Vagina (tissue), 2 donors: Measurements from ENCODE around the gene MXRA5.

Experiments used
- POLR2A ChIP-seq, 2 donors: fragments of 450-650 bp; IDR thresholded peaks; one replicate each; pipeline ENCODE4 v1.6.1; 2017; ENCODE audit warnings: antibody characterized with exemption in 2 of 2, mild to moderate bottlenecking in 2 of 2, moderate library complexity in 2 of 2
- TF ChIP-seq, protein P1 (sequence below), 3 experiments: fragments of 450-650 bp in 2 of 3; fragments of 200-600 bp in 1 of 3; sonication (generic) in 1 of 3; IDR thresholded peaks; one replicate each; pipeline ENCODE4 v1.5.1; 2017 to 2019; ENCODE audit warnings: antibody characterized with exemption in 3 of 3, mild to moderate bottlenecking in 2 of 3, moderate library complexity in 2 of 3

DNA sequence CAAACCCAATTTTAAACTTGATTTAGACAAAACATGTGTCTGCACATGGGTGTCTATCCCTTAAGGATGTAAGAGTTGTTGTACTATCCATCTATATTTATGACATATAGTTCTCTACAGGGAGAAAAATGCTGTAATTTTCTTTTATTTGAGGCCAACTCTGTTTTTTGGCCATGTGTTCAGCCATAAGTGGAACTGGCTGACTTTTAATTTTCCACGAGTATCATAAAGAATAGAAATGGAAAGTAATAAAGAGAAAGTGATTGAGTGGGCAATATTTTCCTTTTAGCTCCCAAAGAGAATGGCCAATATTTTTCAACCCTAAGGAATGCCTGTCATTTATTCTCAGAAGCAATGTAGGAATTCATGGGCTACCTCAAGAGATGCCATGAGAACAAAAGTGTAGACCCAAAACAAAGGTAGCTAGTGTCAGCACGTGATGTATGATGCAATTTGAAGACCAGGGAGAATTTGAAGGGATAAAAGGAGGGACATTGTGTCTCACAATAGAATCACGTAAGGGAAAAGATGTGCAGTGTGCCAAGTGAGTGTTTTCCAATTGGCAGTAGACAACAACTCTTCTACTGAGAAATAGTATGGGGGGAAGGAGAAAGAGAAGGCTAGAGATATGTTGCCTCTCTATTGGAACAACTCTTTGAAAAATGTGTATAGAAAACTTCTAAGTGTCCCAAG lies 27.8 kb upstream of the MXRA5 start:
- no peak for TF ChIP-seq POLR2A (IDR thresholded peaks at IDR 0.05)
- TF ChIP-seq, protein P1, sequence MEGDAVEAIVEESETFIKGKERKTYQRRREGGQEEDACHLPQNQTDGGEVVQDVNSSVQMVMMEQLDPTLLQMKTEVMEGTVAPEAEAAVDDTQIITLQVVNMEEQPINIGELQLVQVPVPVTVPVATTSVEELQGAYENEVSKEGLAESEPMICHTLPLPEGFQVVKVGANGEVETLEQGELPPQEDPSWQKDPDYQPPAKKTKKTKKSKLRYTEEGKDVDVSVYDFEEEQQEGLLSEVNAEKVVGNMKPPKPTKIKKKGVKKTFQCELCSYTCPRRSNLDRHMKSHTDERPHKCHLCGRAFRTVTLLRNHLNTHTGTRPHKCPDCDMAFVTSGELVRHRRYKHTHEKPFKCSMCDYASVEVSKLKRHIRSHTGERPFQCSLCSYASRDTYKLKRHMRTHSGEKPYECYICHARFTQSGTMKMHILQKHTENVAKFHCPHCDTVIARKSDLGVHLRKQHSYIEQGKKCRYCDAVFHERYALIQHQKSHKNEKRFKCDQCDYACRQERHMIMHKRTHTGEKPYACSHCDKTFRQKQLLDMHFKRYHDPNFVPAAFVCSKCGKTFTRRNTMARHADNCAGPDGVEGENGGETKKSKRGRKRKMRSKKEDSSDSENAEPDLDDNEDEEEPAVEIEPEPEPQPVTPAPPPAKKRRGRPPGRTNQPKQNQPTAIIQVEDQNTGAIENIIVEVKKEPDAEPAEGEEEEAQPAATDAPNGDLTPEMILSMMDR (IDR thresholded peaks at IDR 0.05), result no peak
